Measurements from ENCODE around the gene NPAS2.

The NPAS2 gene

GRCh38 chr2:100821255-100821910 is 1.4 kb downstream of the NPAS2 start:
- Histone ChIP-seq H3K27ac (ENCODE audit: low read length) (no peak overlapping the region), H3K27me3 (replicated peaks; ENCODE audit: insufficient read depth, low read length) (no peaks in the 10 kb centered on the region), H3K9me2 (replicated peaks; ENCODE audit: insufficient read depth, low read length) (no peaks in the 10 kb centered on the region), H3K4me1 (ENCODE audit: low read length) (no peaks in the 10 kb centered on the region), H3K9me3 (replicated peaks; ENCODE audit: insufficient read depth, low read length) (no peaks in the 10 kb centered on the region), H3K4me2 (ENCODE audit: low read depth, low read length) (no peak overlapping the region), H3K4me3 (ENCODE audit: low read length) (no peak overlapping the region), H3K36me3 (replicated peaks; ENCODE audit: insufficient read depth, low read length) (no peaks in the 10 kb centered on the region), H3K79me2 (ENCODE audit: low read length) (no peaks in the 10 kb centered on the region), H4K20me1 (ENCODE audit: insufficient read depth, low read length) (no peaks in the 10 kb centered on the region), H3K9ac (ENCODE audit: low read length) (no peak overlapping the region), H3F3A (ENCODE audit: insufficient read depth, low read length) (no peaks in the 10 kb centered on the region), H2AFZ (ENCODE audit: low read length) (no peak overlapping the region)
- TF ChIP-seq EZH2phosphoT487 (IDR thresholded peaks at IDR 0.05; ENCODE audit: low read length) (no peak), EZH2 (optimal IDR thresholded peaks at IDR 0.05; ENCODE audit: low read depth, low read length) (no peak)
- DNase-seq: no peak

DNA sequence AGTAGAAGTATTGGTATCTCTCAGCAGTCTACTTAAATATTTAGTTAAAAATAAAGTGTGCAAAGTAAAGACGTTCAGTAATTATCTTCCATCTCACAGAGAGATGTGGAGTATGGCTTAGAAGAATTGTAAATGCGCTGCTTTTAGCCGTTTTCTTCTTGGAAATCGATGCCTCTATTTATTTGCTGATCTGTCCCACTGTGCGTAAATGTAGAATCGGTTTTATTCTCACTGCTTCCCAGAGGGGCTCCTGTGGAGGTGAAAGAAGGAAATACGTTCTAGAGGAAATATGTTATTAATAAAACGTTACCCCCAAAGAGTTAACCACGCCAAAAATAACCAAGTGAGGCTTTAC is 1.9 kb downstream of the NPAS2 start:
- no peak overlapping the region for H3K27ac ChIP-seq (ENCODE audit: low read length)
- no peaks in the 10 kb centered on the region for H3K79me2 ChIP-seq (ENCODE audit: low read length)

DNA sequence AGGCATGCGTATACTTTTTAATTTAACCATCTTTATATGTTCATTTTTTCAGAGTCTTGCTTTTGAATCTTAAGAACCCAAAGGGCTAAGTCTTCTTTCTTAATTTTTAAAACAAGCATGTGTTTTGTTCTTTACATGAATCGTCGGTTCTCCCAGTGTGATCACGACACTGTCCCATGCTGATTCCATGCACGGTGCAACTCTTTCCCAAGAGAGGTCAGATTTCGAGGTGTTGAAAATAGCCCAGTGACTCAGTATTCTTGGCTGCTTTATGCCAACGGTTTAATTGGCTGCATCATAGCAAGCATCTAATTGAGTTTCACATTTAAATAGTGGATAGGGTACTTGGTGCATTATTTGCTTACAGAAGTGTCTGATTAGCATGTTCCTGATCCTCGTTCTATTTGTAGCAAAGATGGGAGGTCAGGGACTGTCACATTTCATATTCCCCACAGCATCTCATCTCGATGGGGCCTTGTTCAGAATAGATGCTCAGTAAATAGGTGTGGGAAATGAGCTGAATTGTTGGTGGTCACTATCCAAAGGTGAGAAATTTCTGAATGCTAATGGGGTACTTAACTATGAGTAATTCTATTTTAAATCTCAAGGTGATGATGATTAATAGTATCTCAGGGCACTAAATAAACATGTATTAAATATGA is 2.8 kb downstream of the NPAS2 start:
- Histone ChIP-seq H3K9ac (ENCODE audit: low read length) (no peak overlapping the region), H3K27ac (ENCODE audit: low read length) (no peak overlapping the region), H3F3A (ENCODE audit: insufficient read depth, low read length) (no peaks in the 10 kb centered on the region), H3K4me2 (ENCODE audit: low read depth, low read length) (no peak overlapping the region), H3K36me3 (replicated peaks; ENCODE audit: insufficient read depth, low read length) (no peaks in the 10 kb centered on the region), H3K9me3 (replicated peaks; ENCODE audit: insufficient read depth, low read length) (no peaks in the 10 kb centered on the region), H3K79me2 (ENCODE audit: low read length) (no peaks in the 10 kb centered on the region), H3K4me3 (ENCODE audit: low read length) (no peak overlapping the region), H2AFZ (ENCODE audit: low read length) (no peak overlapping the region), H3K9me2 (replicated peaks; ENCODE audit: insufficient read depth, low read length) (no peaks in the 10 kb centered on the region), H3K4me1 (ENCODE audit: low read length) (no peaks in the 10 kb centered on the region), H3K27me3 (replicated peaks; ENCODE audit: insufficient read depth, low read length) (no peaks in the 10 kb centered on the region), H4K20me1 (ENCODE audit: insufficient read depth, low read length) (no peaks in the 10 kb centered on the region)
- no peak for DNase-seq
- no peak for TF ChIP-seq EZH2phosphoT487 (IDR thresholded peaks at IDR 0.05; ENCODE audit: low read length)
- TF ChIP-seq EZH2 (optimal IDR thresholded peaks at IDR 0.05; ENCODE audit: low read depth, low read length): no peak
- TF ChIP-seq, protein P1, sequence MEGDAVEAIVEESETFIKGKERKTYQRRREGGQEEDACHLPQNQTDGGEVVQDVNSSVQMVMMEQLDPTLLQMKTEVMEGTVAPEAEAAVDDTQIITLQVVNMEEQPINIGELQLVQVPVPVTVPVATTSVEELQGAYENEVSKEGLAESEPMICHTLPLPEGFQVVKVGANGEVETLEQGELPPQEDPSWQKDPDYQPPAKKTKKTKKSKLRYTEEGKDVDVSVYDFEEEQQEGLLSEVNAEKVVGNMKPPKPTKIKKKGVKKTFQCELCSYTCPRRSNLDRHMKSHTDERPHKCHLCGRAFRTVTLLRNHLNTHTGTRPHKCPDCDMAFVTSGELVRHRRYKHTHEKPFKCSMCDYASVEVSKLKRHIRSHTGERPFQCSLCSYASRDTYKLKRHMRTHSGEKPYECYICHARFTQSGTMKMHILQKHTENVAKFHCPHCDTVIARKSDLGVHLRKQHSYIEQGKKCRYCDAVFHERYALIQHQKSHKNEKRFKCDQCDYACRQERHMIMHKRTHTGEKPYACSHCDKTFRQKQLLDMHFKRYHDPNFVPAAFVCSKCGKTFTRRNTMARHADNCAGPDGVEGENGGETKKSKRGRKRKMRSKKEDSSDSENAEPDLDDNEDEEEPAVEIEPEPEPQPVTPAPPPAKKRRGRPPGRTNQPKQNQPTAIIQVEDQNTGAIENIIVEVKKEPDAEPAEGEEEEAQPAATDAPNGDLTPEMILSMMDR (IDR thresholded peaks at IDR 0.05; ENCODE audit: low read length): no peak

More for the DNA sequence above, 1.9 kb downstream of the NPAS2 start:
- Histone ChIP-seq H3K9me2 (replicated peaks; ENCODE audit: insufficient read depth, low read length) (no peaks in the 10 kb centered on the region), H3K9me3 (replicated peaks; ENCODE audit: insufficient read depth, low read length) (no peaks in the 10 kb centered on the region), H4K20me1 (ENCODE audit: insufficient read depth, low read length) (no peaks in the 10 kb centered on the region), H3K36me3 (replicated peaks; ENCODE audit: insufficient read depth, low read length) (no peaks in the 10 kb centered on the region), H3K4me1 (ENCODE audit: low read length) (no peaks in the 10 kb centered on the region), H3K4me2 (ENCODE audit: low read depth, low read length) (no peak overlapping the region), H3K27me3 (replicated peaks; ENCODE audit: insufficient read depth, low read length) (no peaks in the 10 kb centered on the region), H2AFZ (ENCODE audit: low read length) (no peak overlapping the region), H3K9ac (ENCODE audit: low read length) (no peak overlapping the region), H3K4me3 (ENCODE audit: low read length) (no peak overlapping the region), H3F3A (ENCODE audit: insufficient read depth, low read length) (no peaks in the 10 kb centered on the region)
- DNase-seq: no peak
- TF ChIP-seq EZH2 (optimal IDR thresholded peaks at IDR 0.05; ENCODE audit: low read depth, low read length) (no peak), EZH2phosphoT487 (IDR thresholded peaks at IDR 0.05; ENCODE audit: low read length) (no peak)
- TF ChIP-seq, protein P1 (IDR thresholded peaks at IDR 0.05; ENCODE audit: low read length): no peak

Data from MM.1S (cell line).